Body of pancreas (tissue), 4 donors: ENCODE measurements around the gene C3orf20.

ENCODE experiments used
- CTCF ChIP-seq, 7 experiments: fragments of 450-650 bp in 4 of 7; fragments of 200-600 bp in 3 of 7; sonication (generic) in 3 of 7; IDR thresholded peaks; one replicate each; pipeline ENCODE4 v1.5.1; 2016 to 2019; ENCODE audit warnings: antibody characterized with exemption in 7 of 7
- POLR2A ChIP-seq, 3 donors: fragments of 450-650 bp; IDR thresholded peaks; one replicate each; pipeline ENCODE4 v1.6.1; 2016; ENCODE audit warnings: antibody characterized with exemption in 3 of 3, mild to moderate bottlenecking in 2 of 3

- no peak for TF ChIP-seq CTCF (IDR thresholded peaks at IDR 0.05)
- no peak for TF ChIP-seq POLR2A (IDR thresholded peaks at IDR 0.05)
These were observed 93.9 kb downstream of the C3orf20 start for GRCh38 chr3:14768881-14769280.
